Skin of body (tissue), 2 donors: ENCODE measurements around the gene MLNR. TPM values are rescaled to one million over a fixed set of nuclear protein-coding genes. Genes with fewer than 3 reads are reported as not detected.
A peak's percentile ranks its signal among the peaks of the same experiment; 100 is the strongest.

Experiments
- DNase-seq: peaks from one replicate; lab custom pipeline; 2025; lab: John Stamatoyannopoulos, UW
- total RNA-seq: library from RNA; depleted of rRNA; stranded (reverse); fragments of >200 nt; gene quantifications from one replicate; pipeline ENCODE4 v1.2.3, GENCODE V29; 2014

Gene MLNR
- total RNA-seq, 1 donor from 2014 or later: not detected

DNA sequence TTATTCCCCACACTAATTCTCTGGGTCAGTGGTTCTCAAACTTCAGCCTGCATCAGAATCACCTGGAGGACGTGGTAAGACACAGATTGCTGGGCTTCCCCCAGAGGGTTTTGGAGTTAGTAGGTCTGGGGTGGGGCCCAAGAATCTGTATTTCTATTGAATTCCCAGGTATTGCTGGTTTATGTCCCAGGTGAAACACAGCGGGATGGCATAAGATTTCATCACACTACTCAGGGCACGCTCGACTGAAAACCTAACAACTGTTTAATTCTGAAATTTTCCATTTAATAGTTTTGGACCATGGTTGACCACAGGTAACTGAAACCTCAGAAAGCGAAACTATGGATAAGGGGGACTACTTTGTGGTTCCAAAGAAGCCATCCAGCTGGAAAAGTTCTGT, 6.5 kb downstream of the MLNR start:
- DNase-seq: no peak

DNA sequence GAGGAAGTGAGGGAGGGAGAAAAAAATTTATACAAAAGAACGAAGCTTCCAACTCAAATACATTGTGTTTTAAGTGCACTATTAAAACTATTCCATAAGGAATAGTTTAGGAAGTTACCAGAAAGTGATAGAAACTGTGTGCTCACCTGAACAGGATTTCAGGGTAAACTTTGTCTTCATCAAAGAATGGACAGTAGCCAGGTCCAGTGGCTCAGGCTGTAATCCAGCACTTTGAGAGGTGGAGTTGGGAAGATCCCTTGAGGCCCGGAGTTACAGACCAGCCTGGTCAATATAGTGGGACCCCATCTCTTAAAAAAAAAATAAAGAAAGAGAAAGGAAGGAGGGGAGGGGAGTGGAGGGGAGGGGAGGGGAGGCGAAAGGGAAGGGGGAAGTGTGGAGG, 14.6 kb downstream of the MLNR start:
- no peak for DNase-seq

DNA sequence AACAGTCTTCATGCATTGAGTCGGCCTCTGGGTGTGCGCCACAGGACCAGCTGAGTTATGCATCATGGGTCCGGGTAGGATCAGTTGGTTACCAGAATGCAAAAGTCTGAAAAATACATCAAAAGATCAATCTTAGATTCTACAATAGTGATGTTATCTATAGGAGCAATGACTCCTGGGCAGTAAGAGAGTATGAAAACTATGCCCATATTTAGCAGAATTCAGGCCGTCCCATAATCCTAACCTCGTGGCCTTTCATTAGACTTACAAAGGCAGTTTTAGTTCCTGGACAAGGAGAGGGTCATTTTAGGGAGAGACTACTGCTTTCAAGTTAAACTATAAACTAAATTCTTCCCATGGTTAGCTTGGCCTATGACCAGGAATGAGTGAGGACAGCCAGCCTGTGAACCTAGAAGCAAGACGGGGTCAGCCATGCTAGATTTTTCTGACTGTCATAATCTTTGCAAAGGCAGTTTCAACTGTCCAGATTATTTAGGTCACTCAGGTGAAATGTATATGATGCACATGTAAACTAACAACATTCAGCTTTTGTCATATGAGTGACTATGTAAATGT, 15.8 kb downstream of the MLNR start:
- DNase-seq: no peak

DNA sequence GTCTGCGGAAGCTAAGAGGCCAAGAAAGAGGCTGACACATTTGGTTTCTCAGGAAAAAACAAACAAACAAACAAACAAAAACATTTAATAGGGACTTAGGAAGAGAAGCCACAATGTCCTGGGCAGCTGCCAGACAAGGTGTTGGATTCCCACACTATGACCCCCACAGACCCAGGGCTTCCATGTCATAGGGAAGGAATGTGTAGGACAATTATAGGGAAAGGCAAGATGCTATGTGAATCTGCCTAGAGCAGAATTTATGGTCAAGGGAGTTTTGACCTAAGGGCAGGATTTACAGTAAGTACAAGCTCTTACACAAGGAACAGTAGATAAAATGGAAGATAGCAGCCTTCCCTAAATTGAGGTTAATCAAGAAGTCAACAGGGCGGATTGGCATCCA, 18.5 kb downstream of the MLNR start:
- DNase-seq: no peak

DNA sequence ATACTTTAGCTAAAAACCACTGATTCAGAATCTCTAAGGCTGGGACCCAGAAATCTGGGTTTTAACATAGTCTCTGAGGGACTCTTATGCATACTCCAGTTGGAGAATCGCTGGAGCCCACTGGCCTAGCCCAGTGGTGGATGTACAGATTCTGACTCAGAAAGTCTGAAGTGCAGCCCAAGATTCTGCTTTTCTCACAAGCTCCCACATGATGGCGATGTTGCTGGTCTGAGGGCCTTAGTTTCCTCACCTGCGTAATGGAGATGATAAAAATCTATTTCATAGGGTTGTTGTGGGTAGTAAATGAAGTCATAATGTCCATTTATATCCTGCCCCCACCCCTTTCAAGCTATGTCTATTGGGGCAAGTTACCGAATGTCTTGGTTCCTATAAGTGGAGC, 19.9 kb downstream of the MLNR start:
- DNase-seq: no peak

DNA sequence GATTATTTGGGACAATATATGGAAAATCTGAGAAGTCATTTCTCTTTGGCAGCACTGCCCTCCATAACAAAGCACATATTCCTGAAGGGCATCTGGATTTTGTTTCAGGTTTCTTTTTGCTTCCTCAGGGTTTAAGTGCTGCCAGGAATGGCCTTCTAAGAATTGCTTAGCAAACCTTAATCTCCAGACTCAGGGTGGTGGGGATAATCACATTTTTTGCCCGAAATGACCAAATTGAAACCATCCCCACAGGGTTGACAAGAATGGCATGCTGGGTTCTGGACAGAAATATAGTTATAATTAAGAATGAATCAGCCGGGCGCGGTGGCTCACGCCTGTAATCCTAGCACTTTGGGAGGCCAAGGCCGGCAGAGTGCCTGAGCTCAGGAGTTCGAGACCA, 21.2 kb downstream of the MLNR start:
- DNase-seq: no peak

DNA sequence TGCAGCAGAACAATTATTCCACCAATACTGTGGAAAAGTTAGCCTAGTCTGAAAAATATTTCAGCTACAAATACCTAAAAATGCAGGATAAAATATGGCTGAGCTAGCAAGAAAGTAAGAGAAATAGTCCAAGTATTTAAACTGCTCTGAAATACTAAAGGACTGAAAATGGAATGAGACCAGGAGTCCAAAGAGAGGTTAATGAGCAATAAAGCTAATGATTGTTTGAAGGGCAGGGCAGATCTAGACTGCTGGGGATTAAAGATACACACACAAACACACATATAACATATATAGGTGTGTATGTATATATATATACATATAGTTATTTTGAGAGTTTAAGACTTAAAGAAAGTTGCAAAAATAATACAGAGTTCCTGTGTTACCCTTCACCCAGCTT, 25.0 kb downstream of the MLNR start:
- DNase-seq: no peak

DNA sequence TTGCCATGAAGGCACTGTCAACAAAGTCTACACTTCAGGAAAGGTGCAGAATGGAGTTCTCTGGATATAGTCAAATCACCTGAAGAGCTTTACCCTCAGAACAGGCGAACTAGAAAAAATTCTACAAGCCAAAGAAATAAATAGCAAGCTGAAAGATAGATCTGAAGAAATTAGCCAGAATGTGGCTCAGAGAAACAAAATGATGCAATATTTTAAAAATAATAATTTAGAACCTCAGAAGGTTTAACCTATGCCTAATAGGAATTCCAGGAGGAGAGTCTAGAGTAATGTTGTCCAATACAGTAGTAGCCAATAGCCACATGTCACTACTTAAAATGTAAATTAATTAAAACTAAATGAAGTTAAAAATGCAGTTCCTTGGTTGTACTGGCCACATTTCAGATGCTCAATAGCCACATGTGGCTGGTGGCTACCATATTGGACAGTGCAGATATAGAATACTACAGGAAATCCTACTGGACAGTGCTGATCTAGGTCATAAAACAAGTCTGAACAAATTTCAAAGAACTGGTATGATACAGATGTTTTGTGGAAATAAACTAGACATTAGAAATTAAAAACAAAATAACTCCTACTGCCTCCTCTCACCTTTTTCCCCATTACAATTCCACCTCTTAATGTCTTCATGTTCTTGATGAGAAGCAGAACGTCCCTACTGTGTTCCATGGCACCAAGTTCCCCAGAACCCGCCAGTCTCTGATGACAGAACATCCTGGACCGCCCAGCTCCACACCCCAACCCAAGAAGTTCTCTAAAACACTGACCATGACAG, 26.9 kb downstream of the MLNR start:
- DNase-seq: peak; percentile 47

DNA sequence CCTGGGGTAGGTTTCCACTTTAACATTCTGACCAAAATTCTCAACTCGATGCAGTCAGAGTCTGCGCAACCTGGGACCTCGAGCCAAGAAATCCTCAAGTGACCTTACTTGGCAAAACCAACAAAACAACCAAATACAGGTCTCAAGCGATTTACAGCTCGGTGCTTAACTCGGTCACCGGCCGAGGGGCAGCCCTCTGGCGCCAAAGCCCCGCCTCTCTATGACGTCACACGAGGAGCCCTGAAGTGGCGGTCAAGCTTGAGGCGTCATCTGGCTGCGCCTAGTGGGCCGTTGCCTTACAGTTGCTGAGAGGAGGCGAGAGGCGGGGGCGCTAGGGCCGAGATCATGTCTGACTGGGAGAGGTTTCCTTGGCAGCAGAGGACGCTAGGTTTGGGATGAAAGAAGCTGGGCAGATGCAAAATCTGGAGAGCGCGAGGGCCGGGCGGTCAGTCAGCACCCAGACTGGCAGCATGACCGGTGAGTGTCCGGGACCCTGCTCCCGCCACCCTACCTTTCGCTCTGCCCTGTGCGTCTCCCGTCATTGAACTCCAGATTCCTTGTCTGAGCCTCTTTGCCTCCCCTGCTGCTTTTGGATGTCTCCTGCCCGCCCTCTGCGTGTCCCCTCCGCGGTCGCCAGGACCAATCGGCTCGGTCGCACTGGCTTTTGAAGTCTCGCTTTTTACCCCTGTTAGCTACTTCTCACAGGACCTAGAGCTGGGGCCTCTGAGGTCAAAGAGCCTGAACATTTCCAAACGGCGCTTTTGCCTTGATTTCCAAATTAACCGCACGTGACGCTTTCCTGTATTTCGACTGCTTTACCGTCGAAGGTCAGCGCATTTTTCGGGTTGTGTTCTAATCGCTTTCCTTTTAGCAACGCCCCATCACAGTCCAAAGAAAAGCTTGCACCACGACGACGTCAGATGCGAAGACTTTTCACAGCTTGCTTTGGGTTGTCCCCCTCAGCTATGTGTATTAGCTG, 27.8 kb downstream of the MLNR start, which contains the start of gene CDADC1:
TSS of gene CDADC1 (plus strand) at position 283 of the 979 bp plus-strand sequence. CDS start at position 396, 113 bp downstream.
- peak; percentile 86 for DNase-seq

DNA sequence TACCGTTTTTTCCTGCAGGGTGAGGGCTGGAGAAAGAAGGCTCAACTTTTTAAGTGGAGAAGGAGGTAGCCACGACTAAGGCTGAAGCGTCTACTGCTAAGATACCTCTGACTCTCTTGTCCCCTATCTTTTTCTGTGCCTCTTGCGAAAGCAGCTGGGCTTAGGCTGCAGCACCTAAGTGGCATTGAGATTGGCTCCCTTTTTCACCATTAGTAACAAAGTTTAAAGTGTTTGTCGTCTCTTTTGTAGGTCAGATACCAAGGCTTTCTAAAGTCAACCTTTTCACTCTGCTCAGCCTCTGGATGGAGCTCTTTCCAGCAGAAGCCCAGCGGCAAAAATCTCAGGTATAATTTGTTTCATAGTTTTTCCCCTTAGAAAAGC, 28.5 kb downstream of the MLNR start:
- no peak for DNase-seq

DNA sequence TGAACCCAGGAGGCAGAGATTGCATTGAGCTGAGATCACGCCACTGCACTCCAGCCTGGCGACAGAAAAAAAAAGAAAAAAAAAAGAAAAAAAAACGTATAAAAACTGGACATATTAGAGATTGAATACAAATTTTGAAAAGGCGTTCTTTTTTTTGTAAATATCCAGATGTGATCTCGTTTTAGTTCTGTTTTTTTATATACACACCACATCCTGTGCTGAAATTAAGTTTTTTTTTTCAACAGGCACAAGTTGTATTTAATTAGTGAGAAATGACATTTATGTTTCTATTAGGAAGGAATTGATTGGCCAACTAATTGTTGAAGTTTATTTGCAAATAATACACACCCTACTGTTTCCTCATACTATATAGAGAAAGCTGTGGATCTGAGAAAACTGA, 31.2 kb downstream of the MLNR start:
- DNase-seq: no peak

DNA sequence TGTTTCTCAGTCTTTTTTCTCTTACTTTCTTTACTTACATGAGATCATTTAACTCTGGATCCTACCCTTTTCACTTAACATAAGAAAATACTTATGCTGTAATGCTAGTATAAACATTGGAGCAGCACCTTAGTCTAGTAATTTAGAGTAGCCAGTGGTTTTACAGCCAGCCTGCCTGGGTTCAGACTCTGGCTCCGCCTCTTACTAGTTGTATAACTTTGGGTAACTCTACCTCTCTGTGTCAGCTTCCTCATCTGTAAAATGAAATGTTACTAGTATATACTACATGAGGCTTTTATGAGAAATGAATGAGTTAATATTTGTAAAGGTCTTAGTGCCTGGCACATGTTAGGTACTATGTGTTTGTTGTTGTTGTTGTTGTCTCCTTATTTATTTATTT, 33.2 kb downstream of the MLNR start:
- DNase-seq: no peak

DNA sequence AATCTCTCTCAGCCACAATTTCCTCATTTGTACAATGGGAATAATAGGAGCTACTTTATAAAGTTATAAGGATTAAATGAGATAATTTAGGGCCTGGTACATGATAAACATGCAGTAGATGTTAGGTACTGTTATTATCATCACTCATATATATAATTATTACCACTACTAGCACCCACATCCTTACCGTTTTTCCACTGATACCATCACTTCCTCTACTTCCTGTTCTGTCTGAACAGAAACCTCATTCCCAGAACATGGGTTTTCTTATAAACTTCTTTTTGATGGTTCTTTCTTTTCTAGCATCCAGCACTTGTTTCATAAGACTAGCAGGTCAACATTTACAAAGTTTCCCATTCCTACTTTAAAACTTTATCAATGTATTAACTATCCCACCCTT, 33.9 kb downstream of the MLNR start:
- DNase-seq: no peak

DNA sequence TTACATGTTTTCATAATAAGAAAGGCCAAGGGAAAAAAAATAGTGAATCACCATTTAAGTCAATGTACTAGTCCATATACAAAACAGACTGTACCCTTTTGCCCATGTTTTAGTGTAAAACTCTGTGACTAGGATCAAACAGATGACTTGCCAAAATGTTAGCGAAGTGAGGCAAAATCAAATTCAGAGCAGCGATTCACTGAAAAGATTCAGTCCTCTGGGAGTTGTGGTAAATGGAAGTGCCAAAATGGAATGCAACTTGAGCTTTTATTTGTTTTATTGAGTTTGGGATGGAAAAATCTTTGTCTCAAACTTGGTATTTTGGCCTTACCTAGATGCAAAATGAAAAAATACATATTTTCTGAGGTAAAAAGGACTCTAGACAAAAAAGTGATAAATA, 36.7 kb downstream of the MLNR start:
- no peak for DNase-seq

DNA sequence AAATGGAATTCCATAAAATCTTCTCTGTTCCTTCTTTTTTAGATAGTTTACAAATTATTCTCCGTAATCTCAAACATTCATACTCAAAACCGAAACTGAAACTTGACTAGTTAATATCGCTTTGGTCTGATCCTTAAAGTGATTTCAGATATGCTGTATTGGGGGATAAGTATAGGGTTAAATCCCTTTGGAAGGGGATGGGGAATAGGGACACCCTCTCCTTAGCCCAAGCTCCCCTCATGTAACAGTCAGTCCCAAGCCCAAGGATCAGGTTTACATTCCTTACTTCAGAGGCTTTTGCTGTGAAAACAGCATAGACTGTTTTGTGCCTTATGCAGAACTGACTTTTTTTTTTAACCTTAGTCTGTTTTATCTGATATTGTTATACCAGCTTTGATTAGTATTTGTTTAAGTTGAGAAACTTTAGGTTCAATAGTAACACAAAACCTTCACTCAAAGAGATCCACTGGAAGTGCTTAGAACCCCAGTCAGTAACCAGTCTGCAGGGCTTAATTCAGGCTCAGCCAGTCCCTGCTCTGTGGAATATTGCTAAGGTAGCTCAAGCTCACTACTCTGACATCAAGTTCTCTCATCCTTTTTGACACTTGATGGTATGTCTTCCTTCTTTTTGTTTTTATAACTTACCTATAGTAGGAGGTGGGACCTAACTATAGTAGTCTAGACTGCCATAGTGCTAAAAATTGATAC, 38.1 kb downstream of the MLNR start:
- no peak for DNase-seq

DNA sequence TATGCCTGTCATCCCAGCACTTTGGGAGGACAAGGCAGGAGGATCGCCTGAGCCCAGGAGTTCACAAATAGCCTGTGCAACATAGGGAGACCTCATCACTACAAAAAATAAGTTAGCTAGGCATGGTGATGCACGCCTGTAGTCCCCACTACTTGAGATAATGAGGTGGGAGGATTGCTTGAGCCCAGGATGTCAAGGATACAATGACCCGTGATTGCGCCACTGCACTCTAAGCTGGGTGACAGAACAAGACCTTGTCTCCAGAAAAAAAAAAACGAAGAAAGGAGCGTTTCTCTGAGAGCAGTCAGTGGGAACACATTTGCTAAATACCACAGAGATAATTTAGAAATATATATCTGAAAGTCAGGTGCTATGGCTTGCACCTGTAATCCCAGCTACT, 39.4 kb downstream of the MLNR start:
- no peak for DNase-seq

DNA sequence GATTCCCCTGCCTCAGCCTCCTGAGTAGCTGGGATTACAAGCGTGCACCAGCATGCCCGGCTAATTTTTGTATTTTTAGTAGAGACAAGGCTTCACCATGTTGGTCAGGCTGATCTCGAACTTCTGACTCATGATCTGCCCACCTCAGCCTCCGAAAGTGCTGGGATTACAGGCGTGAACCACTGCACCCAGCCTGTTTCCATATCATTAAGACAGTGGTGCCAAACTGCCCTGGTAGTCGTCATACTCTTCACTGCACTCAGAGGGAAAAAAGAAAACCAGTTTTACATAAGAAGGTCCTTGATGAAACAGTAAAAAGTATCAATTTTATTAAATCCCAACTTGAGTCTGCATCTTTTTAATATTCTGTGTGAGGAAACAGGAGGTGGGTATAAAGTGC, 42.5 kb downstream of the MLNR start:
- DNase-seq: no peak

DNA sequence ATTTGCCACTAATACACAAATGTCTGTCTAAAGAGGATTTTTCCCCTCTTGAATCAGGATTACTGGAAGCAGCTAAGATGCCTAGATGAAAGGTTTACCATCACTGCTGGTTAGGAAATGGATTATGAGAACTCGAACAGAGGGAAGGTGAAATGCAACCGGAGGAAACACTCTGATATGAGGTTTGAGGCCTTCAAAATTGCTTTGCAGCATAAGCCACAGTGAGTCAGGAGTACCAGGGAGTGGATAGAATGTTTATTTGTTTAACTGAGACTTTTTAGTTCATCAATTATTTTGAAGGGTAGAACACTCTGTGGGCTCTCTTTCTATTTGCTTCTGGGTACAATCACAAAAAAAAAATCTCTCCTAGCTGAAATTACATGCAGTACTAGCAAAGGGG, 45.7 kb downstream of the MLNR start:
- no peak for DNase-seq

DNA sequence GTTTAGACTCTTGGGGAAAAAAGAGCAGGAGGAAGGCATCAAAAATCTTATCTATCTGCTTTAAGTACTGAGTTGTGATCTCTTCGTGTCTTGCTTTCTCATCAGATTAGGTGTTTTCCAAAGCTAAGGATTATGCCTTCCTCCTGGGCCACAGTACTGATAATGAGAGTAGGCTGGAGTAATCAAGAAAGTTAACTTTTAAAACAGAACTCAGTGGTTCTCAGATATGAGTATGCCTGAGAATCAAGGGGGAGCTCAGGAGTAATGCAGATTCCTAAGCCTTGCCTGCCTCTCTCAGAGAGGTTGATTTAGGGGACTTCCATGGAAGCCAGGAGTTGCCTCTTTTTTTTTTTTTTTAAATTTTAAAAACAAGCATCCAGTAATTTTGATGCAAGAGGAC, 51.1 kb downstream of the MLNR start:
- DNase-seq: no peak
